Activated CD8-positive, alpha-beta T cell treated with anti-CD3 and anti-CD28 coated beads for 36 hours (primary cell): ENCODE measurements around the gene COL19A1. TPM values are rescaled to one million over a fixed set of nuclear protein-coding genes. Genes with fewer than 3 reads are reported as not detected.
"Not testable (repeated sequence)": the region's sequence is repeated elsewhere in the genome, so short reads cannot be mapped to it uniquely, and the experiment has no call there.

ENCODE experiments used
- ATAC-seq: fragments of 200-7000 bp; cut with Tn5 transposase; one replicate; pipeline ENCODE4 v1.10.0; 2021; ENCODE audit warnings: mild to moderate bottlenecking, moderate library complexity
- CTCF ChIA-PET: fragments of 350-600 bp; sonication (Branson Sonifier 250); formaldehyde crosslinking; loops from one replicate; lab custom pipeline; 2021; ENCODE audit warnings: antibody characterized with exemption; lab: Charles Lee
- POLR2A ChIA-PET: fragments of 350-600 bp; sonication (Branson Sonifier 250); formaldehyde crosslinking; loops from one replicate; lab custom pipeline; 2021; ENCODE audit warnings: antibody characterized with exemption; lab: Charles Lee
- DNase-seq: peaks from one replicate; pipeline ENCODE4 v3.0.0-alpha.2; 2020
- H3K27ac Mint-ChIP-seq: one replicate; pipeline ENCODE4 v1.8.0; 2021; ENCODE audit warnings: mild to moderate bottlenecking, mixed read lengths
- H3K27me3 Mint-ChIP-seq: one replicate; pipeline ENCODE4 v1.8.0; 2021; ENCODE audit warnings: mixed read lengths
- H3K36me3 Mint-ChIP-seq: one replicate; pipeline ENCODE4 v1.8.0; 2021; ENCODE audit warnings: low read depth, mixed read lengths
- H3K4me1 Mint-ChIP-seq: one replicate; pipeline ENCODE4 v1.8.0; 2021; ENCODE audit warnings: low read depth, mixed read lengths
- H3K4me3 Mint-ChIP-seq: one replicate; pipeline ENCODE4 v1.8.0; 2021; ENCODE audit warnings: mild to moderate bottlenecking, moderate library complexity, mixed read lengths
- H3K9me3 Mint-ChIP-seq: one replicate; pipeline ENCODE4 v1.8.0; 2021; ENCODE audit warnings: mixed read lengths
- CTCF ChIP-seq: fragments of 200-600 bp; IDR thresholded peaks from one replicate; pipeline ENCODE4 v1.8.0; 2022; ENCODE audit warnings: antibody characterized with exemption, mild to moderate bottlenecking
- intact Hi-C: fragments of 100-400 bp; cut with micrococcal nuclease; formaldehyde crosslinking; loops from one replicate; pipeline ENCODE4 v1.10.0; 2022
- total RNA-seq, 2 experiments: library from RNA; stranded (reverse); gene quantifications; one replicate each; pipeline ENCODE4 v1.2.3, GENCODE V29; 2021

Gene COL19A1
- total RNA-seq, 2 experiments from 2014 or later = 0.14 TPM; not detected in 1

- no peak for DNase-seq
- Mint-ChIP-seq H3K27ac (no peak overlapping the region), H3K4me3 (no peak overlapping the region), H3K9me3 (no peaks in the 10 kb centered on the region), H3K27me3 (no peaks in the 10 kb centered on the region), H3K36me3 (no peaks in the 10 kb centered on the region), H3K4me1 (peaks cover 7% of the 10 kb centered on the region)
- TF ChIP-seq CTCF = no peak
- intact Hi-C loops = no loop called here
- ChIA-PET CTCF (no interaction called here), POLR2A (no interaction called here)
- no peak for ATAC-seq
Measured at GRCh38 chr6:69918813-69919475, 52.6 kb downstream of the COL19A1 start.

- POLR2A ChIA-PET, intact Hi-C loops, H3K27me3 Mint-ChIP-seq, CTCF ChIA-PET, H3K36me3 Mint-ChIP-seq, H3K27ac Mint-ChIP-seq, H3K4me1 Mint-ChIP-seq, H3K9me3 Mint-ChIP-seq, DNase-seq, H3K4me3 Mint-ChIP-seq, ATAC-seq: not testable (repeated sequence)
Measured at GRCh38 chr6:69921066-69921465, 54.7 kb downstream of the COL19A1 start.

GRCh38 chr6:69921611-69922010, 55.3 kb downstream of the COL19A1 start:
- H3K4me3 Mint-ChIP-seq, CTCF ChIA-PET, DNase-seq, H3K9me3 Mint-ChIP-seq, H3K27me3 Mint-ChIP-seq, H3K36me3 Mint-ChIP-seq, POLR2A ChIA-PET, H3K4me1 Mint-ChIP-seq, intact Hi-C loops, H3K27ac Mint-ChIP-seq, ATAC-seq: not testable (repeated sequence)

GRCh38 chr6:69926745-69927144, 60.4 kb downstream of the COL19A1 start:
- ChIA-PET POLR2A (no interaction called here), CTCF (no interaction called here)
- Mint-ChIP-seq H3K4me1 (no peaks in the 10 kb centered on the region), H3K9me3 (peaks cover 7% of the 10 kb centered on the region), H3K36me3 (no peaks in the 10 kb centered on the region), H3K27me3 (peaks cover 3% of the 10 kb centered on the region), H3K27ac (no peak overlapping the region), H3K4me3 (no peak overlapping the region)
- no peak for ATAC-seq
- no peak for DNase-seq
- TF ChIP-seq CTCF = no peak
- intact Hi-C loops = no loop called here

- Mint-ChIP-seq H3K4me3 (no peak overlapping the region), H3K27ac (no peak overlapping the region), H3K9me3 (no peaks in the 10 kb centered on the region), H3K36me3 (no peaks in the 10 kb centered on the region), H3K27me3 (peaks cover 10% of the 10 kb centered on the region), H3K4me1 (no peaks in the 10 kb centered on the region)
- POLR2A ChIA-PET = no interaction called here
- no peak for TF ChIP-seq CTCF
- CTCF ChIA-PET = no interaction called here
- ATAC-seq (no peak), DNase-seq (no peak)
- intact Hi-C loops = no loop called here
Measured at GRCh38 chr6:69933239-69933638, 66.9 kb downstream of the COL19A1 start.

- Mint-ChIP-seq H3K36me3 (no peaks in the 10 kb centered on the region), H3K27me3 (peaks cover 7% of the 10 kb centered on the region), H3K9me3 (no peaks in the 10 kb centered on the region), H3K4me1 (no peaks in the 10 kb centered on the region), H3K27ac (no peak overlapping the region), H3K4me3 (no peak overlapping the region)
- CTCF ChIA-PET = no interaction called here
- intact Hi-C loops = no loop called here
- DNase-seq (no peak), ATAC-seq (no peak)
- POLR2A ChIA-PET = no interaction called here
- no peak for TF ChIP-seq CTCF
Measured at GRCh38 chr6:69935079-69935478, 68.7 kb downstream of the COL19A1 start.
